HG03045 (cell line): ENCODE measurements around the gene OAT.

Experiments
- ATAC-seq: cut with Tn5 transposase; IDR thresholded peaks from one replicate; pipeline ENCODE4 v1.9.1; 2021; ENCODE audit warnings: mild to moderate bottlenecking, moderate library complexity; ENCODE audit not compliant: unreplicated experiment

OAT gene

GRCh38 chr10:124354411-124355382, 64.0 kb downstream of the OAT start:
- ATAC-seq = no peak

- no peak for ATAC-seq
Measured at GRCh38 chr10:124353896-124354295, 64.8 kb downstream of the OAT start.

- ATAC-seq = no peak
Measured at GRCh38 chr10:124353091-124353815, 65.5 kb downstream of the OAT start.

- no peak for ATAC-seq
Measured at GRCh38 chr10:124351481-124352220, 67.1 kb downstream of the OAT start.

- ATAC-seq = no peak
Measured at GRCh38 chr10:124350806-124351205, 67.9 kb downstream of the OAT start.

- no peak for ATAC-seq
Measured at GRCh38 chr10:124349996-124350280, 68.8 kb downstream of the OAT start.

GRCh38 chr10:124349231-124349995, 69.3 kb downstream of the OAT start:
- no peak for ATAC-seq

- ATAC-seq = no peak
Measured at GRCh38 chr10:124348801-124349200, 69.9 kb downstream of the OAT start.

- ATAC-seq = no peak
Measured at GRCh38 chr10:124347956-124348355, 70.8 kb downstream of the OAT start.
